Caco-2 (cell line): ENCODE data around the gene TENM4. TPM values are rescaled to one million over a fixed set of nuclear protein-coding genes. Genes with fewer than 3 reads are reported as not detected.

Source experiments
- BruUV-seq: library from RNA; stranded (reverse); fragments of 400-500 nt; replicated peaks from 2 replicates; lab custom pipeline; 2021; lab: Mats Ljungman, UMichigan
- CTCF ChIA-PET: fragments of 300-600 bp; sonication (Branson Sonifier 250); formaldehyde crosslinking; loops from one replicate; lab custom pipeline; 2022; ENCODE audit warnings: antibody characterized with exemption; lab: Charles Lee
- POLR2A ChIA-PET: fragments of 300-600 bp; sonication (Branson Sonifier 250); formaldehyde crosslinking; loops from one replicate; lab custom pipeline; 2022; ENCODE audit warnings: antibody characterized with exemption; lab: Charles Lee
- DNase-seq, 2 experiments: peaks; one replicate each; pipeline versions ENCODE4 v3.0.0 to v3.0.0-alpha.2; 2020 to 2022
- H3K27me3 ChIP-seq: replicated peaks from 2 replicates; pipeline ENCODE4 v1.6.0; 2011; ENCODE audit warnings: low read length; ENCODE audit not compliant: control insufficient read depth, insufficient read depth
- H3K36me3 ChIP-seq: 2 replicates; pipeline ENCODE4 v1.5.1; 2011; ENCODE audit warnings: low read length; ENCODE audit not compliant: control insufficient read depth, insufficient read depth
- H3K4me1 ChIP-seq: fragments of 250-450 bp; sonication (Bioruptor Pico); 2 replicates; pipeline ENCODE4 v1.5.1; 2020; ENCODE audit warnings: mild to moderate bottlenecking
- H3K4me3 ChIP-seq: 2 replicates; pipeline ENCODE4 v1.5.1; 2011; ENCODE audit warnings: low read depth, mild to moderate bottlenecking, control low read depth, low read length
- H3K9me3 ChIP-seq: fragments of 250-450 bp; sonication (Bioruptor Pico); 2 replicates; pipeline ENCODE4 v1.5.1; 2020; ENCODE audit warnings: mild to moderate bottlenecking, moderate library complexity
- H3K27ac Mint-ChIP-seq: one replicate; pipeline ENCODE4 v1.8.0; 2022; ENCODE audit warnings: mixed read lengths; ENCODE audit not compliant: unreplicated experiment
- H3K27me3 Mint-ChIP-seq: one replicate; pipeline ENCODE4 v1.8.0; 2022; ENCODE audit warnings: mixed read lengths; ENCODE audit not compliant: insufficient read depth, unreplicated experiment
- H3K36me3 Mint-ChIP-seq: one replicate; pipeline ENCODE4 v1.8.0; 2022; ENCODE audit warnings: mild to moderate bottlenecking, mixed read lengths; ENCODE audit not compliant: insufficient read depth, unreplicated experiment
- H3K4me1 Mint-ChIP-seq: one replicate; pipeline ENCODE4 v1.8.0; 2022; ENCODE audit warnings: low read depth, mixed read lengths; ENCODE audit not compliant: unreplicated experiment
- H3K4me3 Mint-ChIP-seq: one replicate; pipeline ENCODE4 v1.8.0; 2022; ENCODE audit warnings: mild to moderate bottlenecking, moderate library complexity, mixed read lengths; ENCODE audit not compliant: unreplicated experiment
- H3K9me3 Mint-ChIP-seq: one replicate; pipeline ENCODE4 v1.8.0; 2022; ENCODE audit warnings: mixed read lengths; ENCODE audit not compliant: unreplicated experiment
- CTCF ChIP-seq, 2 experiments: fragments of 200-600 bp in 1 of 2; IDR thresholded peaks; 1 replicate in 1 of 2; 2 replicates in 1 of 2; pipeline versions ENCODE4 v1.5.1 to v1.8.0; 2011 to 2022; ENCODE audit warnings: antibody characterized with exemption in 1 of 2, control low read depth in 1 of 2, inconsistent platforms in 1 of 2, low read depth in 1 of 2, low read length in 1 of 2, mild to moderate bottlenecking in 1 of 2, moderate library complexity in 1 of 2; ENCODE audit not compliant: insufficient read depth in 1 of 2, severe bottlenecking in 1 of 2, unreplicated experiment in 1 of 2
- intact Hi-C: fragments of 100-400 bp; cut with micrococcal nuclease; formaldehyde crosslinking; loops from one replicate; pipeline ENCODE4 v1.10.0; 2022; ENCODE audit not compliant: unreplicated experiment
- total RNA-seq: library from RNA; stranded (reverse); gene quantifications from 2 replicates; pipeline ENCODE4 v1.2.3, GENCODE V29; 2022

Gene TENM4
- total RNA-seq, 1 experiment from 2014 or later, result 1.1 TPM

GRCh38 chr11:78957476-78958245 lies 483.2 kb downstream of the TENM4 start:
- no TSS peak for BruUV-seq
- Histone ChIP-seq H3K4me3 (no peak overlapping the region), H3K9me3 (no peaks in the 10 kb centered on the region), H3K36me3 (no peaks in the 10 kb centered on the region), H3K4me1 (no peaks in the 10 kb centered on the region), H3K27me3 (0 out of 2 replicates have a peak, but pooled peaks cover 1% of the 10 kb centered on the region)
- Mint-ChIP-seq H3K36me3 (no peaks in the 10 kb centered on the region), H3K9me3 (no peaks in the 10 kb centered on the region), H3K4me3 (no peak overlapping the region), H3K4me1 (no peaks in the 10 kb centered on the region), H3K27ac (no peak overlapping the region), H3K27me3 (no peaks in the 10 kb centered on the region)
- CTCF ChIA-PET, result interaction anchor here (0.8 to 1.0 kb wide), 2 partner anchors 242 to 312 kb away, joined by 3 to 6 read pairs; no protein-coding TSS in a partner anchor
- DNase-seq, result no peak
- intact Hi-C loops, result no loop called here
- POLR2A ChIA-PET, result no interaction called here
- TF ChIP-seq CTCF (IDR thresholded peaks at IDR 0.05; ENCODE audit: insufficient read depth in 1 of 2, low read depth in 1 of 2, low read length in 1 of 2, severe bottlenecking in 1 of 2, unreplicated experiment in 1 of 2), result no peak

- H3K4me3 ChIP-seq, result no peak overlapping the region
- intact Hi-C loops, result no loop called here
- Mint-ChIP-seq H3K27ac (no peak overlapping the region), H3K4me1 (peaks cover 7% of the 10 kb centered on the region), H3K9me3 (no peaks in the 10 kb centered on the region), H3K27me3 (peaks cover 5% of the 10 kb centered on the region), H3K36me3 (no peaks in the 10 kb centered on the region), H3K4me3 (no peak overlapping the region)
- POLR2A ChIA-PET, result no interaction called here
- no peaks in the 10 kb centered on the region; the same call in 1 of the 2 replicates for H3K4me1 ChIP-seq
- no peak for TF ChIP-seq CTCF (IDR thresholded peaks at IDR 0.05; ENCODE audit: insufficient read depth in 1 of 2, low read depth in 1 of 2, low read length in 1 of 2, severe bottlenecking in 1 of 2, unreplicated experiment in 1 of 2)
- H3K27me3 ChIP-seq, result no peaks in the 10 kb centered on the region
- no TSS peak for BruUV-seq
- H3K36me3 ChIP-seq, result no peaks in the 10 kb centered on the region
- CTCF ChIA-PET, result no interaction called here
- H3K9me3 ChIP-seq, result no peaks in the 10 kb centered on the region
- DNase-seq, result no peak
Observed at GRCh38 chr11:78954696-78955095, 486.1 kb downstream of the TENM4 start.

- Mint-ChIP-seq H3K4me1 (peaks cover 7% of the 10 kb centered on the region), H3K36me3 (no peaks in the 10 kb centered on the region), H3K27ac (no peak overlapping the region), H3K9me3 (no peaks in the 10 kb centered on the region), H3K27me3 (peaks cover 5% of the 10 kb centered on the region), H3K4me3 (no peak overlapping the region)
- Histone ChIP-seq H3K4me3 (no peak overlapping the region), H3K27me3 (no peaks in the 10 kb centered on the region), H3K4me1 (no peaks in the 10 kb centered on the region; the same call in 1 of the 2 replicates), H3K9me3 (no peaks in the 10 kb centered on the region), H3K36me3 (no peaks in the 10 kb centered on the region)
- ChIA-PET CTCF (no interaction called here), POLR2A (no interaction called here)
- intact Hi-C loops, result no loop called here
- BruUV-seq, result no TSS peak
- DNase-seq, result no peak
- TF ChIP-seq CTCF (IDR thresholded peaks at IDR 0.05; ENCODE audit: insufficient read depth in 1 of 2, low read depth in 1 of 2, low read length in 1 of 2, severe bottlenecking in 1 of 2, unreplicated experiment in 1 of 2), result no peak
Observed at GRCh38 chr11:78954261-78954660, 486.6 kb downstream of the TENM4 start.
